Body of pancreas (tissue), 4 donors: ENCODE data around the gene TAGLN2. TPM values are rescaled to one million over a fixed set of nuclear protein-coding genes. Genes with fewer than 3 reads are reported as not detected.
A peak's percentile ranks its signal among the peaks of the same experiment; 100 is the strongest.

Source experiments
- ATAC-seq: fragments of 150-250 bp; one replicate; pipeline ENCODE4 v1.9.1; 2016
- DNase-seq, 4 donors: peaks; one replicate each; pipeline ENCODE4 v3.0.0-alpha.2; 2019
- H3K27ac ChIP-seq, 4 donors: fragments of 200-600 bp; sonication (generic); 1 replicate in 3 of 4; 2 replicates in 1 of 4; pipeline versions ENCODE4 v1.5.1 to v1.6.1; 2016 to 2019; ENCODE audit warnings: mild to moderate bottlenecking in 1 of 4, mixed read lengths in 1 of 4, moderate library complexity in 1 of 4
- H3K27me3 ChIP-seq, 2 donors: fragments of 200-600 bp; sonication (generic); one replicate each; pipeline ENCODE4 v1.6.0; 2016; ENCODE audit warnings: mild to moderate bottlenecking in 1 of 2
- H3K36me3 ChIP-seq, 2 donors: fragments of 200-600 bp; sonication (generic); replicated peaks in 1 of 2; 2 replicates each; pipeline ENCODE4 v1.5.1; 2016; ENCODE audit warnings: low read depth in 2 of 2; ENCODE audit not compliant: insufficient read depth in 1 of 2
- H3K4me1 ChIP-seq: fragments of 200-600 bp; sonication (generic); one replicate; pipeline ENCODE4 v1.6.0; 2016
- H3K4me3 ChIP-seq, 2 donors: fragments of 200-600 bp; sonication (generic); 1 replicate in 1 of 2; 2 replicates in 1 of 2; pipeline ENCODE4 v1.5.1; 2016 to 2019
- H3K9me3 ChIP-seq, 3 donors: fragments of 200-600 bp; sonication (generic); 1 replicate in 2 of 3; 2 replicates in 1 of 3; pipeline ENCODE4 v1.5.1; 2016
- POLR2A ChIP-seq, 3 donors: fragments of 450-650 bp; IDR thresholded peaks; one replicate each; pipeline ENCODE4 v1.6.1; 2016; ENCODE audit warnings: antibody characterized with exemption in 3 of 3, mild to moderate bottlenecking in 2 of 3
- WGBS, 2 donors: methylation state at CpG; one replicate each; pipeline ENCODE4 v1.1.5; 2017; 5-methylcytosine and 5-hydroxymethylcytosine counted together
- intact Hi-C: fragments of 100-400 bp; cut with DNase I; formaldehyde crosslinking; loops from one replicate; pipeline ENCODE4 v1.15.1; 2023
- microRNA-seq, 2 donors: library from miRNA; unstranded; fragments of <30 nt; microRNA quantifications; one replicate each; pipeline ENCODE4, GENCODE V29; 2016; ENCODE audit warnings: borderline number of aligned reads in 2 of 2, borderline replicate concordance in 2 of 2
- small RNA-seq: library from RNA; depleted of rRNA; stranded (forward); fragments of <200 nt; gene quantifications from one replicate; pipeline ENCODE3, GENCODE V24; 2016
- total RNA-seq, 2 donors: library from RNA; depleted of rRNA; stranded (reverse); fragments of >200 nt; gene quantifications; one replicate each; pipeline ENCODE4 v1.1.0, GENCODE V29; 2016
- TF ChIP-seq, protein P1 (sequence below), 7 experiments: fragments of 450-650 bp in 4 of 7; fragments of 200-600 bp in 3 of 7; sonication (generic) in 3 of 7; IDR thresholded peaks; one replicate each; pipeline ENCODE4 v1.5.1; 2016 to 2019; ENCODE audit warnings: antibody characterized with exemption in 7 of 7

The TAGLN2 gene
- total RNA-seq, 2 donors from 2014 or later: 63.0 to 118 TPM

DNA sequence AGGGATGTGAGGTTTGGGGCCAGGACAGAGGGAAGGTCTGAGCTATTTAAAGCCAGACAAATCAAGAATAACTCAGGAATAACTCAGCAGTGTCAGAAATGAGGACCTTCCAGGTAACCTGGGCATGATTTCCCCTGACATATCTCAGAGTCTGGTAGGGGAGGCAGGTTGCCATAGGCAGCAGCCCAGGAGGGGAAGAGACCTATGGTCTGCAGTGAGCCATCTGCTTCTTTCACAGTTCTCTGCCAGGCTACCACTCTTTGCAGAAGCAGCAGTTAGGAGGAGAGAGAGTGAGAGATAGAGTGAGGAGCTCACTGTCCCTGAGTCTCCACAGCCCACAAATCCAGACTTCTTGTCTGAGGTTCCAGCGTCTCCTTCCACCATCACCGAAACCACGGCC, 56.5 kb downstream of the TAGLN2 start:
- Histone ChIP-seq H3K4me1 (peaks cover 20% of the 10 kb centered on the region), H3K9me3 (no peaks in the 10 kb centered on the region), H3K36me3 (no peaks in the 10 kb centered on the region), H3K4me3 (no peak overlapping the region), H3K27ac (peak overlapping the region in 1 of 4 donors; percentile 82), H3K27me3 (no peaks in the 10 kb centered on the region)
- no peak for DNase-seq
- no peak for ATAC-seq
- intact Hi-C loops: no loop called here
- WGBS, 2 donors: 69 to 100% methylated on average over 3 of the region's 3 CpGs
- TF ChIP-seq POLR2A (IDR thresholded peaks at IDR 0.05): no peak
- TF ChIP-seq, protein P1, sequence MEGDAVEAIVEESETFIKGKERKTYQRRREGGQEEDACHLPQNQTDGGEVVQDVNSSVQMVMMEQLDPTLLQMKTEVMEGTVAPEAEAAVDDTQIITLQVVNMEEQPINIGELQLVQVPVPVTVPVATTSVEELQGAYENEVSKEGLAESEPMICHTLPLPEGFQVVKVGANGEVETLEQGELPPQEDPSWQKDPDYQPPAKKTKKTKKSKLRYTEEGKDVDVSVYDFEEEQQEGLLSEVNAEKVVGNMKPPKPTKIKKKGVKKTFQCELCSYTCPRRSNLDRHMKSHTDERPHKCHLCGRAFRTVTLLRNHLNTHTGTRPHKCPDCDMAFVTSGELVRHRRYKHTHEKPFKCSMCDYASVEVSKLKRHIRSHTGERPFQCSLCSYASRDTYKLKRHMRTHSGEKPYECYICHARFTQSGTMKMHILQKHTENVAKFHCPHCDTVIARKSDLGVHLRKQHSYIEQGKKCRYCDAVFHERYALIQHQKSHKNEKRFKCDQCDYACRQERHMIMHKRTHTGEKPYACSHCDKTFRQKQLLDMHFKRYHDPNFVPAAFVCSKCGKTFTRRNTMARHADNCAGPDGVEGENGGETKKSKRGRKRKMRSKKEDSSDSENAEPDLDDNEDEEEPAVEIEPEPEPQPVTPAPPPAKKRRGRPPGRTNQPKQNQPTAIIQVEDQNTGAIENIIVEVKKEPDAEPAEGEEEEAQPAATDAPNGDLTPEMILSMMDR (IDR thresholded peaks at IDR 0.05): no peak

Small RNA genes lying within 50 kb of the gene (microRNA-seq; reads per million reads assigned to microRNA genes)
- 0 reads per million in 2 donors for gene MIR4259

Small RNA genes lying within 50 kb of the gene (small RNA-seq; reads per million reads assigned to genes)
- gene MIR4259: not detected

Other genes with a start within 250 kb of the TAGLN2 start
- gene CRP, start 210.9 kb downstream of the TAGLN2 start, total RNA-seq: 1 to 10 TPM in 1 of 2 donors, under 1 TPM in 1; 0.33 to 1.6 TPM
- gene DUSP23, start 144.5 kb downstream of the TAGLN2 start, total RNA-seq: 10 to 100 TPM; 60.6 to 91.1 TPM
- 1 to 10 TPM in 1 of 2 donors, not detected in 1; 6.3 TPM for gene FCRL6, start 123.1 kb downstream of the TAGLN2 start, total RNA-seq
- 1 to 10 TPM in 1 of 2 donors, not detected in 1; 3.6 TPM for gene SLAMF8, start 98.6 kb downstream of the TAGLN2 start, total RNA-seq
- not detected for gene VSIG8, start 62.9 kb downstream of the TAGLN2 start, total RNA-seq
- not detected for gene CFAP45, start 25.3 kb downstream of the TAGLN2 start, total RNA-seq
- 1 to 10 TPM; 2.3 to 4.9 TPM for gene IGSF9, start 20.1 kb upstream of the TAGLN2 start, total RNA-seq
- gene SLAMF9, start 28.7 kb upstream of the TAGLN2 start, total RNA-seq: not detected
- 1 to 10 TPM; 4.9 to 7.8 TPM for gene PIGM, start 106.5 kb upstream of the TAGLN2 start, total RNA-seq
- not detected for gene KCNJ10, start 144.7 kb upstream of the TAGLN2 start, total RNA-seq
- gene KCNJ9, start 156.0 kb upstream of the TAGLN2 start, total RNA-seq: not detected
- 10 to 100 TPM; 18.4 to 46.8 TPM for gene IGSF8, start 173.1 kb upstream of the TAGLN2 start, total RNA-seq
- gene ATP1A2, start 190.3 kb upstream of the TAGLN2 start, total RNA-seq: 10 to 100 TPM in 1 of 2 donors, 1 to 10 TPM in 1; 1.6 to 41.2 TPM
- gene ATP1A4, start 226.1 kb upstream of the TAGLN2 start, total RNA-seq: not detected